HCT116 (cell line): ENCODE data around the gene NACC1. TPM values are rescaled to one million over a fixed set of nuclear protein-coding genes. Genes with fewer than 3 reads are reported as not detected.

Source experiments
- ATAC-seq: fragments of 200-7000 bp; cut with Tn5 transposase; 2 replicates; pipeline ENCODE4 v1.9.1; 2020; ENCODE audit warnings: mild to moderate bottlenecking, moderate library complexity
- BruUV-seq: library from RNA; stranded (reverse); fragments of 400-500 nt; replicated peaks from 2 replicates; lab custom pipeline; 2021; lab: Mats Ljungman, UMichigan
- CTCF ChIA-PET: fragments of 300-600 bp; sonication (Branson Sonifier 250); formaldehyde crosslinking; loops from one replicate; lab custom pipeline; 2021; ENCODE audit warnings: antibody characterized with exemption; lab: Charles Lee
- POLR2A ChIA-PET: fragments of 300-600, 350-600 bp; sonication (Branson Sonifier 250); formaldehyde crosslinking; loops from one replicate; lab custom pipeline; 2021; ENCODE audit warnings: antibody characterized with exemption; lab: Charles Lee
- RAD21 ChIA-PET, 2 experiments: fragments of 300-600 bp; sonication (Branson Sonifier 250); formaldehyde crosslinking; loops; one replicate each; lab custom pipeline; 2023; ENCODE audit warnings: low total read pairs in 2 of 2; ENCODE audit not compliant: uncharacterized antibody in 2 of 2, unreplicated experiment in 2 of 2, low non-redundant PET in 1 of 2; lab: Charles Lee
- DNase-seq: peaks from one replicate; pipeline ENCODE4 v3.0.0-alpha.2; 2010; ENCODE audit warnings: low read depth, low spot score
- H2AFZ ChIP-seq: fragments of 200-600 bp; shearing (Covaris generic), sonication (generic); 2 replicates; pipeline ENCODE4 v1.6.1; 2017; ENCODE audit warnings: low read depth, mixed run types, mixed read lengths, antibody characterized with exemption, low read length; ENCODE audit not compliant: poor library complexity, severe bottlenecking
- H3K27ac ChIP-seq: 2 replicates; pipeline ENCODE4 v1.5.1; 2012; ENCODE audit warnings: low read depth, low read length
- H3K27me3 ChIP-seq: fragments of 200-600 bp; sonication (generic); 2 replicates; pipeline ENCODE4 v1.6.1; 2016; ENCODE audit warnings: mixed run types, low read length, mixed read lengths; ENCODE audit not compliant: insufficient read depth
- H3K36me3 ChIP-seq, 2 experiments: fragments of 200-500 bp in 1 of 2; fragments of 200-600 bp in 1 of 2; sonication (Bioruptor generic) in 1 of 2; sonication (generic) in 1 of 2; 2 replicates each; pipeline versions ENCODE4 v1.5.1 to v1.6.1; 2014 to 2016; ENCODE audit warnings: low read length in 2 of 2, inconsistent platforms in 1 of 2, mixed read lengths in 1 of 2, mixed run types in 1 of 2; ENCODE audit not compliant: insufficient read depth in 2 of 2, control insufficient read depth in 1 of 2
- H3K4me1 ChIP-seq, 2 experiments: fragments of 200-600 bp in 1 of 2; sonication (generic) in 1 of 2; 2 replicates each; pipeline versions ENCODE4 v1.5.1 to v1.6.1; 2012 to 2017; ENCODE audit warnings: low read length in 2 of 2, inconsistent platforms in 1 of 2, mild to moderate bottlenecking in 1 of 2, mixed read lengths in 1 of 2, mixed run types in 1 of 2, moderate library complexity in 1 of 2; ENCODE audit not compliant: insufficient read depth in 2 of 2, control insufficient read depth in 1 of 2
- H3K4me2 ChIP-seq: fragments of 200-600 bp; sonication (generic); 2 replicates; pipeline ENCODE4 v1.6.1; 2017; ENCODE audit warnings: mixed run types, low read length, mixed read lengths
- H3K4me3 ChIP-seq, 2 experiments: fragments of 200-600 bp in 1 of 2; sonication (generic) in 1 of 2; replicated peaks in 1 of 2; 2 replicates each; pipeline ENCODE4 v1.5.1; 2011 to 2016; ENCODE audit warnings: low read length in 2 of 2, control low read depth in 1 of 2, low read depth in 1 of 2, mild to moderate bottlenecking in 1 of 2, mixed read lengths in 1 of 2, mixed run types in 1 of 2
- H3K79me2 ChIP-seq: fragments of 200-600 bp; sonication (generic); 2 replicates; pipeline ENCODE4 v1.6.1; 2017; ENCODE audit warnings: mild to moderate bottlenecking, mixed run types, low read length, moderate library complexity, mixed read lengths; ENCODE audit not compliant: insufficient read depth
- H3K9ac ChIP-seq: fragments of 200-600 bp; sonication (generic); 2 replicates; pipeline ENCODE4 v1.6.1; 2016; ENCODE audit warnings: low read length, mixed read lengths
- H3K9me2 ChIP-seq: fragments of 200-600 bp; sonication (generic), shearing (Covaris generic); 2 replicates; pipeline ENCODE4 v1.6.1; 2017; ENCODE audit warnings: mixed run types, mild to moderate bottlenecking, moderate library complexity; ENCODE audit not compliant: insufficient read depth
- H3K9me3 ChIP-seq, 2 experiments: fragments of 200-500 bp in 1 of 2; fragments of 200-600 bp in 1 of 2; sonication (Bioruptor generic) in 1 of 2; sonication (generic) in 1 of 2; 2 replicates each; pipeline ENCODE4 v1.6.1; 2014 to 2017; ENCODE audit warnings: low read length in 2 of 2, mixed read lengths in 2 of 2, inconsistent platforms in 1 of 2, low read depth in 1 of 2, mild to moderate bottlenecking in 1 of 2, mixed run types in 1 of 2, moderate library complexity in 1 of 2; ENCODE audit not compliant: control insufficient read depth in 1 of 2, insufficient read depth in 1 of 2
- H4K20me1 ChIP-seq: fragments of 200-600 bp; sonication (generic), shearing (Covaris generic); 2 replicates; pipeline ENCODE4 v1.6.1; 2017; ENCODE audit warnings: mixed run types, mild to moderate bottlenecking, moderate library complexity; ENCODE audit not compliant: insufficient read depth
- EZH2phosphoT487 ChIP-seq: fragments of 200-600 bp; IDR thresholded peaks from 2 replicates; pipeline ENCODE4 v1.6.1; 2018; ENCODE audit warnings: antibody characterized with exemption, borderline replicate concordance
- MAX ChIP-seq: IDR thresholded peaks from 2 replicates; pipeline ENCODE4 v1.6.1; 2012
- ZBTB33 ChIP-seq: IDR thresholded peaks from 2 replicates; pipeline ENCODE4 v1.6.1; 2011; ENCODE audit warnings: mild to moderate bottlenecking, low read length, moderate library complexity; ENCODE audit not compliant: insufficient replicate concordance; ENCODE audit errors: extremely low read depth
- intact Hi-C: fragments of 100-400 bp; cut with micrococcal nuclease; formaldehyde crosslinking; loops from 2 replicates; pipeline ENCODE4 v1.10.0; 2022
- total RNA-seq: library from RNA; stranded (reverse); gene quantifications from one replicate; pipeline ENCODE4 v1.2.1, GENCODE V29; 2021; ENCODE audit not compliant: unreplicated experiment

NACC1 gene
- total RNA-seq, 1 experiment from 2014 or later: 181 TPM

GRCh38 chr19:13095393-13095784 lies 22.7 kb upstream of the NACC1 start:
- H3K27ac ChIP-seq: no peak overlapping the region
- no peak for DNase-seq
- RAD21 ChIA-PET: interaction anchor here in 1 of 2 experiments (2.0 kb wide), 1 partner anchor 62 kb away, joined by 6 read pairs; no protein-coding TSS in a partner anchor
- no peaks in the 10 kb centered on the region for H3K9me3 ChIP-seq
- H3K4me1 ChIP-seq: peaks cover 6 to 32% of the 10 kb centered on the region in 2 experiments; a peak in 3 of 4 replicates
- H4K20me1 ChIP-seq: no peaks in the 10 kb centered on the region
- no peak overlapping the region for H3K9ac ChIP-seq
- POLR2A ChIA-PET: no interaction called here
- CTCF ChIA-PET: interaction anchor here (3.0 to 6.6 kb wide), 3 partner anchors 35 to 130 kb away, joined by 21 to 94 read pairs (median 38); no protein-coding TSS in a partner anchor
- H3K79me2 ChIP-seq: no peaks in the 10 kb centered on the region
- H2AFZ ChIP-seq: no peak overlapping the region
- H3K36me3 ChIP-seq: no peaks in the 10 kb centered on the region
- no peak overlapping the region for H3K4me3 ChIP-seq
- intact Hi-C loops: no loop called here
- no peak for ATAC-seq
- TF ChIP-seq MAX (no peak), ZBTB33 (no peak), EZH2phosphoT487 (no peak)
- no peaks in the 10 kb centered on the region for H3K27me3 ChIP-seq
- H3K4me2 ChIP-seq: no peak overlapping the region
- BruUV-seq: no TSS peak
- H3K9me2 ChIP-seq: no peaks in the 10 kb centered on the region
